ENCODE data around the gene GAREM1. TPM values are rescaled to one million over a fixed set of nuclear protein-coding genes. Genes with fewer than 3 reads are reported as not detected.

The GAREM1 gene
- total RNA-seq, 1 donor from 2014 or later: 8.7 TPM

- Mint-ChIP-seq H3K4me3 (ENCODE audit: unreplicated experiment) (no peak overlapping the region), H3K36me3 (ENCODE audit: unreplicated experiment) (no peaks in the 10 kb centered on the region)
- TF ChIP-seq CTCF (IDR thresholded peaks at IDR 0.05; ENCODE audit: partially characterized antibody, unreplicated experiment): no peak
Observed at GRCh38 chr18:32460171-32460731, 10.4 kb downstream of the GAREM1 start.

GRCh38 chr18:32459361-32460101 lies 11.2 kb downstream of the GAREM1 start:
- Mint-ChIP-seq H3K27ac (ENCODE audit: unreplicated experiment) (no peak overlapping the region), H3K36me3 (ENCODE audit: unreplicated experiment) (no peaks in the 10 kb centered on the region), H3K4me1 (ENCODE audit: low read depth, unreplicated experiment) (peaks cover 28% of the 10 kb centered on the region), H3K4me3 (ENCODE audit: unreplicated experiment) (no peak overlapping the region), H3K27me3 (ENCODE audit: unreplicated experiment) (no peaks in the 10 kb centered on the region), H3K9me3 (ENCODE audit: unreplicated experiment) (no peaks in the 10 kb centered on the region)
- no peak for TF ChIP-seq CTCF (IDR thresholded peaks at IDR 0.05; ENCODE audit: partially characterized antibody, unreplicated experiment)
- no peak for DNase-seq

More at GRCh38 chr18:32460171-32460731, 10.4 kb downstream of the GAREM1 start:
- no peak for DNase-seq
- no peak overlapping the region for H3K27ac Mint-ChIP-seq (ENCODE audit: unreplicated experiment)
- H3K9me3 Mint-ChIP-seq (ENCODE audit: unreplicated experiment): no peaks in the 10 kb centered on the region
- H3K27me3 Mint-ChIP-seq (ENCODE audit: unreplicated experiment): no peaks in the 10 kb centered on the region
- H3K4me1 Mint-ChIP-seq (ENCODE audit: low read depth, unreplicated experiment): peaks cover 21% of the 10 kb centered on the region

GRCh38 chr18:32455361-32455760 lies 15.3 kb downstream of the GAREM1 start:
- Mint-ChIP-seq H3K27me3 (ENCODE audit: unreplicated experiment) (no peaks in the 10 kb centered on the region), H3K9me3 (ENCODE audit: unreplicated experiment) (no peaks in the 10 kb centered on the region), H3K27ac (ENCODE audit: unreplicated experiment) (no peak overlapping the region), H3K4me1 (ENCODE audit: low read depth, unreplicated experiment) (peaks cover 42% of the 10 kb centered on the region), H3K36me3 (ENCODE audit: unreplicated experiment) (no peaks in the 10 kb centered on the region), H3K4me3 (ENCODE audit: unreplicated experiment) (no peak overlapping the region)
- DNase-seq: no peak
- TF ChIP-seq CTCF (IDR thresholded peaks at IDR 0.05; ENCODE audit: partially characterized antibody, unreplicated experiment): no peak

- Mint-ChIP-seq H3K27me3 (ENCODE audit: unreplicated experiment) (no peaks in the 10 kb centered on the region), H3K36me3 (ENCODE audit: unreplicated experiment) (no peaks in the 10 kb centered on the region), H3K4me1 (ENCODE audit: low read depth, unreplicated experiment) (peaks cover 41% of the 10 kb centered on the region), H3K9me3 (ENCODE audit: unreplicated experiment) (no peaks in the 10 kb centered on the region), H3K4me3 (ENCODE audit: unreplicated experiment) (no peak overlapping the region), H3K27ac (ENCODE audit: unreplicated experiment) (no peak overlapping the region)
- DNase-seq: no peak
- no peak for TF ChIP-seq CTCF (IDR thresholded peaks at IDR 0.05; ENCODE audit: partially characterized antibody, unreplicated experiment)
Observed at GRCh38 chr18:32454593-32454992, 16.1 kb downstream of the GAREM1 start.

- H3K36me3 Mint-ChIP-seq (ENCODE audit: unreplicated experiment): no peaks in the 10 kb centered on the region
- H3K4me3 Mint-ChIP-seq (ENCODE audit: unreplicated experiment): no peak overlapping the region
- no peak overlapping the region for H3K27ac Mint-ChIP-seq (ENCODE audit: unreplicated experiment)
- no peaks in the 10 kb centered on the region for H3K9me3 Mint-ChIP-seq (ENCODE audit: unreplicated experiment)
- no peak for DNase-seq
- H3K4me1 Mint-ChIP-seq (ENCODE audit: low read depth, unreplicated experiment): peaks cover 49% of the 10 kb centered on the region
- H3K27me3 Mint-ChIP-seq (ENCODE audit: unreplicated experiment): no peaks in the 10 kb centered on the region
- TF ChIP-seq CTCF (IDR thresholded peaks at IDR 0.05; ENCODE audit: partially characterized antibody, unreplicated experiment): no peak
Observed at GRCh38 chr18:32450874-32451273, 19.8 kb downstream of the GAREM1 start.

All from glutamatergic neuron (in vitro differentiated cells).